ENCODE results near the gene TNFRSF19. TPM values are rescaled to one million over a fixed set of nuclear protein-coding genes. Genes with fewer than 3 reads are reported as not detected.

The TNFRSF19 gene
- total RNA-seq, 1 experiment from 2014 or later: 63.4 TPM

DNA sequence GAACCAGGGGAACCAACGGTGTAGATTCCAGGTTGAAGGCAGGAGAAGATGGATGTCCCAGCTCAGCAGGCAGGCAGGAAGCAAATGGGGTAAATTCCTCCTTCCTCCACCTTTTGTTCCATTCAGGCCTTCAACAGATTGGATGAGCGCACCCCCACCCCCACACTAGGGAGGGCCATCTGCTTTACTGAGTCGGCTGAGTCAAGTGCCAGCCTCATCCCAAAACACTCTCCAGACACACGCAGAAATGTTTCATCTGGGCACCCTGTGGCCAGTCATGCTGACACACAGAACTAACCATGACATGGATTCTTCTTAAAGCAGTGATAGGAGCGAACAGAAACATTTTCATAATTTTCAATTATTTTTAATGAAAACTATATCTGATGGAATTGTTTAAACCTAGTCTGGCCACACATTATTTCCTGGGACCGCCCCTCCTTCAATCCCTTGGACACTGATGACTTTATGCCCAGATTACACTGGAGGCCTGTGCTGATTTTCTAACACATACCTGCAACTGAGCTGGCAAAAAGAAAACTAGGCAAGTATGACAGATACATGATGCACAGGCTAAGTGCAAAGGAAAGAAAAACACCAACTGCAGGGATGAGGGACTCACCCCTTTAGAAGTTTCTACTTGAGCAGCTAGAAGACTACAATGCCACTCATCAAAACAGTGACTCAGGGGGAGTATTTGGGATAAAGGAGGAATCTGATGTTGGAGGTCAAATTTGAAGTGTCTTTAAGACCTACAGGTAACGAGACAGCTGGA, 154.2 kb downstream of the TNFRSF19 start:
- Histone ChIP-seq H3K4me1 (peaks cover 3% of the 10 kb centered on the region), H3K36me3 (ENCODE audit: control insufficient read depth, insufficient read depth, low read length) (no peaks in the 10 kb centered on the region), H3K9me3 (no peaks in the 10 kb centered on the region), H3K27me3 (replicated peaks; ENCODE audit: control insufficient read depth, insufficient read depth, low read length) (no peaks in the 10 kb centered on the region), H3K4me3 (ENCODE audit: low read depth, low read length) (no peak overlapping the region)
- BruUV-seq (replicated peaks): no TSS peak
- intact Hi-C loops (cut with micrococcal nuclease; ENCODE audit: unreplicated experiment): no loop called here
- peaks cover 9% of the 10 kb centered on the region for H3K9me3 Mint-ChIP-seq (ENCODE audit: unreplicated experiment)
- no peaks in the 10 kb centered on the region for H3K36me3 Mint-ChIP-seq (ENCODE audit: insufficient read depth, unreplicated experiment)
- H3K4me3 Mint-ChIP-seq (ENCODE audit: unreplicated experiment): no peak overlapping the region
- CTCF ChIA-PET: no interaction called here
- no peaks in the 10 kb centered on the region for H3K27me3 Mint-ChIP-seq (ENCODE audit: insufficient read depth, unreplicated experiment)
- DNase-seq: no peak
- TF ChIP-seq, protein P1, sequence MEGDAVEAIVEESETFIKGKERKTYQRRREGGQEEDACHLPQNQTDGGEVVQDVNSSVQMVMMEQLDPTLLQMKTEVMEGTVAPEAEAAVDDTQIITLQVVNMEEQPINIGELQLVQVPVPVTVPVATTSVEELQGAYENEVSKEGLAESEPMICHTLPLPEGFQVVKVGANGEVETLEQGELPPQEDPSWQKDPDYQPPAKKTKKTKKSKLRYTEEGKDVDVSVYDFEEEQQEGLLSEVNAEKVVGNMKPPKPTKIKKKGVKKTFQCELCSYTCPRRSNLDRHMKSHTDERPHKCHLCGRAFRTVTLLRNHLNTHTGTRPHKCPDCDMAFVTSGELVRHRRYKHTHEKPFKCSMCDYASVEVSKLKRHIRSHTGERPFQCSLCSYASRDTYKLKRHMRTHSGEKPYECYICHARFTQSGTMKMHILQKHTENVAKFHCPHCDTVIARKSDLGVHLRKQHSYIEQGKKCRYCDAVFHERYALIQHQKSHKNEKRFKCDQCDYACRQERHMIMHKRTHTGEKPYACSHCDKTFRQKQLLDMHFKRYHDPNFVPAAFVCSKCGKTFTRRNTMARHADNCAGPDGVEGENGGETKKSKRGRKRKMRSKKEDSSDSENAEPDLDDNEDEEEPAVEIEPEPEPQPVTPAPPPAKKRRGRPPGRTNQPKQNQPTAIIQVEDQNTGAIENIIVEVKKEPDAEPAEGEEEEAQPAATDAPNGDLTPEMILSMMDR (IDR thresholded peaks at IDR 0.05; ENCODE audit: insufficient read depth in 1 of 2, low read depth in 1 of 2, low read length in 1 of 2, severe bottlenecking in 1 of 2, unreplicated experiment in 1 of 2): no peak
- POLR2A ChIA-PET: no interaction called here
- peaks cover 22% of the 10 kb centered on the region for H3K4me1 Mint-ChIP-seq (ENCODE audit: low read depth, unreplicated experiment)
- H3K27ac Mint-ChIP-seq (ENCODE audit: unreplicated experiment): no peak overlapping the region

Other genes with a start within 250 kb of the TNFRSF19 start
- 4.5 and 4.9 TPM in 2 replicates for gene SACS, start 136.7 kb upstream of the TNFRSF19 start, total RNA-seq (2022)